HepG2 (cell line): ENCODE data around the gene ARL3. TPM values are rescaled to one million over a fixed set of nuclear protein-coding genes. Genes with fewer than 3 reads are reported as not detected.

Source experiments
- DMAP1 ChIP-seq: IDR thresholded peaks from 2 replicates; pipeline ENCODE4 v1.6.1; 2016
- ETV5 ChIP-seq: IDR thresholded peaks from 2 replicates; pipeline ENCODE4 v1.6.1; 2018; ENCODE audit warnings: missing biosample characterization, missing genetic modification reagents, inconsistent platforms, borderline replicate concordance
- JUNB ChIP-seq: sonication (generic); formaldehyde crosslinking; IDR thresholded peaks from 2 replicates; pipeline ENCODE4 v1.8.0; 2022; ENCODE audit warnings: missing genetic modification reagents, mild to moderate bottlenecking, borderline replicate concordance
- KDM6A ChIP-seq: IDR thresholded peaks from 2 replicates; pipeline ENCODE4 v1.6.1; 2016; ENCODE audit warnings: low read depth
- MTF2 ChIP-seq: sonication (generic); formaldehyde crosslinking; IDR thresholded peaks from 2 replicates; pipeline ENCODE4 v1.5.0; 2020; ENCODE audit warnings: missing genetic modification reagents, borderline replicate concordance
- NCOA2 ChIP-seq: sonication (generic); formaldehyde crosslinking; IDR thresholded peaks from 2 replicates; pipeline ENCODE4 v1.8.0; 2022; ENCODE audit warnings: inconsistent platforms
- NCOA5 ChIP-seq: sonication (generic); formaldehyde crosslinking; IDR thresholded peaks from 2 replicates; pipeline ENCODE4 v1.4.0; 2020; ENCODE audit warnings: missing genetic modification reagents
- NFKB2 ChIP-seq: sonication (generic); formaldehyde crosslinking; IDR thresholded peaks from 2 replicates; pipeline ENCODE4 v1.4.0; 2020; ENCODE audit warnings: missing genetic modification reagents, borderline replicate concordance
- SALL2 ChIP-seq: sonication (generic); formaldehyde crosslinking; IDR thresholded peaks from 2 replicates; pipeline ENCODE4 v1.8.1; 2023; ENCODE audit warnings: mild to moderate bottlenecking, missing genetic modification reagents, inconsistent platforms
- STAT5B ChIP-seq: sonication (generic); formaldehyde crosslinking; IDR thresholded peaks from 2 replicates; pipeline ENCODE4 v1.4.0; 2020; ENCODE audit warnings: missing genetic modification reagents
- TEAD2 ChIP-seq: sonication (generic); formaldehyde crosslinking; IDR thresholded peaks from 2 replicates; pipeline ENCODE4 v1.9.0; 2021; ENCODE audit warnings: missing genetic modification reagents
- YEATS2 ChIP-seq: sonication (generic); formaldehyde crosslinking; IDR thresholded peaks from 2 replicates; pipeline ENCODE4 v1.4.0; 2020; ENCODE audit warnings: missing genetic modification reagents, borderline replicate concordance
- ZMYM3 ChIP-seq: sonication (generic); formaldehyde crosslinking; IDR thresholded peaks from 2 replicates; pipeline ENCODE4 v1.5.1; 2020; ENCODE audit warnings: mild to moderate bottlenecking, missing genetic modification reagents
- ZNF292 ChIP-seq: sonication (generic); formaldehyde crosslinking; IDR thresholded peaks from 2 replicates; pipeline ENCODE4 v1.8.1; 2022; ENCODE audit warnings: mild to moderate bottlenecking, low read depth, missing genetic modification reagents, borderline replicate concordance
- ZNF496 ChIP-seq: sonication (generic); formaldehyde crosslinking; IDR thresholded peaks from 2 replicates; pipeline ENCODE4 v1.8.1; 2023; ENCODE audit warnings: mild to moderate bottlenecking, moderate library complexity, missing genetic modification reagents; ENCODE audit not compliant: insufficient replicate concordance
- ZNF543 ChIP-seq: sonication (generic); formaldehyde crosslinking; IDR thresholded peaks from 2 replicates; pipeline ENCODE4 v1.4.0; 2020; ENCODE audit warnings: mild to moderate bottlenecking, missing genetic modification reagents
- ZNF7 ChIP-seq: IDR thresholded peaks from 2 replicates; pipeline ENCODE4 v1.6.1; 2016; ENCODE audit warnings: missing biosample characterization, missing genetic modification reagents
- ZNF816 ChIP-seq: sonication (generic); formaldehyde crosslinking; IDR thresholded peaks from 2 replicates; pipeline ENCODE4 v1.8.0; 2022; ENCODE audit warnings: missing genetic modification reagents, mild to moderate bottlenecking, borderline replicate concordance
- polyA plus RNA-seq, 8 experiments: library from polyadenylated mRNA; depleted of rRNA in 3 of 8; stranded (reverse) in 7 of 8; unstranded in 1 of 8; fragments of >200 nt; fragmentation: Illumina TruSeq in 4 of 8; extraction: Trizol in 4 of 8; gene quantifications; 2 replicates each; pipeline versions ENCODE4 v1.2.1 to v1.2.3, GENCODE V29; 2011 to 2016; ENCODE audit warnings: low read depth in 4 of 8, missing spikeins in 1 of 8, mixed read lengths in 1 of 8; ENCODE audit not compliant: insufficient read depth in 1 of 8
- total RNA-seq, 5 experiments: library from RNA; depleted of rRNA; stranded (reverse); fragments of >200 nt; fragmentation: Illumina TruSeq; extraction: Trizol; gene quantifications; 2 replicates each; pipeline ENCODE4 v1.2.3, GENCODE V29; 2016; ENCODE audit warnings: low read depth in 1 of 5
- TF ChIP-seq, protein P1 (sequence below): sonication (generic); formaldehyde crosslinking; IDR thresholded peaks from 2 replicates; pipeline ENCODE4 v1.8.0; 2023; ENCODE audit warnings: mild to moderate bottlenecking, missing genetic modification reagents
- TF ChIP-seq, protein P2 (sequence below): sonication (generic); formaldehyde crosslinking; IDR thresholded peaks from 2 replicates; pipeline ENCODE4 v1.4.0; 2020; ENCODE audit warnings: missing genetic modification reagents
- TF ChIP-seq, protein P3 (sequence below): sonication (generic); formaldehyde crosslinking; IDR thresholded peaks from 2 replicates; pipeline ENCODE4 v1.5.1; 2020; ENCODE audit warnings: missing genetic modification reagents, mild to moderate bottlenecking, borderline replicate concordance
- TF ChIP-seq, protein P4 (sequence below): sonication (generic); formaldehyde crosslinking; IDR thresholded peaks from 2 replicates; pipeline ENCODE4 v1.5.1; 2020; ENCODE audit warnings: mild to moderate bottlenecking, missing genetic modification reagents, borderline replicate concordance
- TF ChIP-seq, protein P5 (sequence below): sonication (generic); formaldehyde crosslinking; IDR thresholded peaks from 2 replicates; pipeline ENCODE4 v1.8.1; 2023; ENCODE audit warnings: mild to moderate bottlenecking, missing genetic modification reagents
- TF ChIP-seq, protein P6 (sequence below): sonication (generic); formaldehyde crosslinking; IDR thresholded peaks from 2 replicates; pipeline ENCODE4 v1.5.1; 2020; ENCODE audit warnings: missing genetic modification reagents, mild to moderate bottlenecking, borderline replicate concordance

The ARL3 gene
- total and polyA plus RNA-seq, 2 of the 13 experiments (the other 11 are each of a cell fraction or from before 2014, with no cell fraction given) = 5.2 to 6.6 TPM

DNA sequence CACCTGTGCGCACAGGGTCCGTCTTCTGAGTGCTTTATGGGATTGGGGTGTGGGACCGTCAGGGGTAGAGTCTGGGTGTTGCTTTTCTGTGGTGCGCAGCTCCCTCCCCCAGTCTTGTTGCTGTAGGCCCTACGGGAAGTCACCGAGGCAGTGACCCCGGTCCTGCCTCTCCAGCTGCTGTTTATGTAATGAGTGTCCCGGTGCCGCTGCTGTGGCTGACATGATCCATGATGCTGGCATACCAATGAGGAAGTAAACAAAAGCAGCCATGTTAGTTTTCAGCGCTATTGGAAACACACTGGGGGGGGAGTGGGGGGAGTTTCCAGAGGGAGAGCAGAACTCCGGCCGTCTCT lies 68.8 kb downstream of the ARL3 start (continued):
- TF ChIP-seq MTF2 (CRISPR knock-in tag) = no peak
- TF ChIP-seq, protein P1, sequence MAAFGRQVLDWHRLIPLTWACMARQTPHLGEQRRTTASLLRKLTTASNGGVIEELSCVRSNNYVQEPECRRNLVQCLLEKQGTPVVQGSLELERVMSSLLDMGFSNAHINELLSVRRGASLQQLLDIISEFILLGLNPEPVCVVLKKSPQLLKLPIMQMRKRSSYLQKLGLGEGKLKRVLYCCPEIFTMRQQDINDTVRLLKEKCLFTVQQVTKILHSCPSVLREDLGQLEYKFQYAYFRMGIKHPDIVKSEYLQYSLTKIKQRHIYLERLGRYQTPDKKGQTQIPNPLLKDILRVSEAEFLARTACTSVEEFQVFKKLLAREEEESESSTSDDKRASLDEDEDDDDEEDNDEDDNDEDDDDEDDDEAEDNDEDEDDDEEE (CRISPR knock-in tag) = no peak
- TF ChIP-seq ZNF496 (CRISPR knock-in tag) = no peak
- TF ChIP-seq, protein P2, sequence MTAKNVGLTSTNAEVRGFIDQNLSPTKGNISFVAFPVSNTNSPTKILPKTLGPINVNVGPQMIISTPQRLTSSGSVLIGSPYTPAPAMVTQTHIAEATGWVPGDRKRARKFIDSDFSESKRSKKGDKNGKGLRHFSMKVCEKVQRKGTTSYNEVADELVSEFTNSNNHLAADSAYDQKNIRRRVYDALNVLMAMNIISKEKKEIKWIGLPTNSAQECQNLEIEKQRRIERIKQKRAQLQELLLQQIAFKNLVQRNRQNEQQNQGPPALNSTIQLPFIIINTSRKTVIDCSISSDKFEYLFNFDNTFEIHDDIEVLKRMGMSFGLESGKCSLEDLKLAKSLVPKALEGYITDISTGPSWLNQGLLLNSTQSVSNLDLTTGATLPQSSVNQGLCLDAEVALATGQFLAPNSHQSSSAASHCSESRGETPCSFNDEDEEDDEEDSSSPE (CRISPR knock-in tag) = no peak
- TF ChIP-seq NCOA2 = no peak; the same call in 1 of the 2 replicates
- TF ChIP-seq, protein P3, sequence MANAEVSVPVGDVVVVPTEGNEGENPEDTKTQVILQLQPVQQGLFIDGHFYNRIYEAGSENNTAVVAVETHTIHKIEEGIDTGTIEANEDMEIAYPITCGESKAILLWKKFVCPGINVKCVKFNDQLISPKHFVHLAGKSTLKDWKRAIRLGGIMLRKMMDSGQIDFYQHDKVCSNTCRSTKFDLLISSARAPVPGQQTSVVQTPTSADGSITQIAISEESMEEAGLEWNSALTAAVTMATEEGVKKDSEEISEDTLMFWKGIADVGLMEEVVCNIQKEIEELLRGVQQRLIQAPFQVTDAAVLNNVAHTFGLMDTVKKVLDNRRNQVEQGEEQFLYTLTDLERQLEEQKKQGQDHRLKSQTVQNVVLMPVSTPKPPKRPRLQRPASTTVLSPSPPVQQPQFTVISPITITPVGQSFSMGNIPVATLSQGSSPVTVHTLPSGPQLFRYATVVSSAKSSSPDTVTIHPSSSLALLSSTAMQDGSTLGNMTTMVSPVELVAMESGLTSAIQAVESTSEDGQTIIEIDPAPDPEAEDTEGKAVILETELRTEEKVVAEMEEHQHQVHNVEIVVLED (CRISPR knock-in tag) = no peak
- no peak for TF ChIP-seq JUNB (CRISPR knock-in tag)
- no peak for TF ChIP-seq NFKB2 (CRISPR knock-in tag)
- 0 out of 2 replicates have a peak, but pooled peaks have one; percentile 36 for TF ChIP-seq TEAD2
- peak; percentile 21; the same call in 1 of the 2 replicates for TF ChIP-seq ETV5 (CRISPR knock-in tag)
- no peak for TF ChIP-seq NCOA5 (CRISPR knock-in tag)
- TF ChIP-seq ZMYM3 = no peak
- TF ChIP-seq, protein P4, sequence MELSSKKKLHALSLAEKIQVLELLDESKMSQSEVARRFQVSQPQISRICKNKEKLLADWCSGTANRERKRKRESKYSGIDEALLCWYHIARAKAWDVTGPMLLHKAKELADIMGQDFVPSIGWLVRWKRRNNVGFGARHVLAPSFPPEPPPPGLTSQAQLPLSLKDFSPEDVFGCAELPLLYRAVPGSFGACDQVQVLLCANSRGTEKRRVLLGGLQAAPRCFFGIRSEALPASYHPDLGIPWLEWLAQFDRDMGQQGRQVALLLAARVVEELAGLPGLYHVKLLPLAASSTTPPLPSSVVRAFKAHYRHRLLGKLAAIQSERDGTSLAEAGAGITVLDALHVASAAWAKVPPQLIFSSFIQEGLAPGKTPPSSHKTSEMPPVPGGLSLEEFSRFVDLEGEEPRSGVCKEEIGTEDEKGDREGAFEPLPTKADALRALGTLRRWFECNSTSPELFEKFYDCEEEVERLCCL (CRISPR knock-in tag) = peak; percentile 69; the same call in 1 of the 2 replicates
- TF ChIP-seq, protein P5, sequence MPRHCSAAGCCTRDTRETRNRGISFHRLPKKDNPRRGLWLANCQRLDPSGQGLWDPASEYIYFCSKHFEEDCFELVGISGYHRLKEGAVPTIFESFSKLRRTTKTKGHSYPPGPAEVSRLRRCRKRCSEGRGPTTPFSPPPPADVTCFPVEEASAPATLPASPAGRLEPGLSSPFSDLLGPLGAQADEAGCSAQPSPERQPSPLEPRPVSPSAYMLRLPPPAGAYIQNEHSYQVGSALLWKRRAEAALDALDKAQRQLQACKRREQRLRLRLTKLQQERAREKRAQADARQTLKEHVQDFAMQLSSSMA = no peak
- TF ChIP-seq ZNF292 (CRISPR knock-in tag) = no peak
- TF ChIP-seq YEATS2 = no peak
- peak; percentile 81; the same call in 1 of the 2 replicates for TF ChIP-seq ZNF816 (CRISPR knock-in tag)
- TF ChIP-seq, protein P6, sequence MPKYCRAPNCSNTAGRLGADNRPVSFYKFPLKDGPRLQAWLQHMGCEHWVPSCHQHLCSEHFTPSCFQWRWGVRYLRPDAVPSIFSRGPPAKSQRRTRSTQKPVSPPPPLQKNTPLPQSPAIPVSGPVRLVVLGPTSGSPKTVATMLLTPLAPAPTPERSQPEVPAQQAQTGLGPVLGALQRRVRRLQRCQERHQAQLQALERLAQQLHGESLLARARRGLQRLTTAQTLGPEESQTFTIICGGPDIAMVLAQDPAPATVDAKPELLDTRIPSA (CRISPR knock-in tag) = no peak
- no peak for TF ChIP-seq ZNF543 (CRISPR knock-in tag)
- TF ChIP-seq KDM6A (CRISPR knock-in tag) = no peak
- TF ChIP-seq ZNF7 (CRISPR knock-in tag) = no peak
- TF ChIP-seq SALL2 = no peak; the same call in 1 of the 2 replicates
- no peak for TF ChIP-seq DMAP1 (CRISPR knock-in tag)
- TF ChIP-seq STAT5B = no peak
